Liver (tissue), 3 donors: Measurements from ENCODE around the gene KRTAP4-2.
"Not testable (repeated sequence)": the region's sequence is repeated elsewhere in the genome, so short reads cannot be mapped to it uniquely, and the experiment has no call there.

Experiments used
- EGR1 ChIP-seq, 2 donors: IDR thresholded peaks; 2 replicates each; pipeline ENCODE4 v1.6.1; 2016 to 2018; ENCODE audit warnings: antibody characterized with exemption in 2 of 2, low read depth in 2 of 2
- FOXA2 ChIP-seq: IDR thresholded peaks from 2 replicates; pipeline ENCODE4 v1.6.1; 2016; ENCODE audit warnings: antibody characterized with exemption
- GABPA ChIP-seq, 2 donors: IDR thresholded peaks in 1 of 2; conservative IDR thresholded peaks in 1 of 2; 2 replicates each; pipeline ENCODE4 v1.6.1; 2016; ENCODE audit warnings: antibody characterized with exemption in 2 of 2, mild to moderate bottlenecking in 1 of 2, moderate library complexity in 1 of 2
- JUND ChIP-seq, 2 donors: IDR thresholded peaks; 2 replicates each; pipeline ENCODE4 v1.6.1; 2016; ENCODE audit warnings: antibody characterized with exemption in 2 of 2
- RAD21 ChIP-seq, 2 donors: IDR thresholded peaks; 2 replicates each; pipeline ENCODE4 v1.6.1; 2016; ENCODE audit warnings: antibody characterized with exemption in 2 of 2, mild to moderate bottlenecking in 2 of 2
- REST ChIP-seq: IDR thresholded peaks from 2 replicates; pipeline ENCODE4 v1.6.1; 2016; ENCODE audit warnings: antibody characterized with exemption, mild to moderate bottlenecking
- RXRA ChIP-seq, 2 donors: IDR thresholded peaks; 2 replicates each; pipeline ENCODE4 v1.6.1; 2017 to 2018; ENCODE audit warnings: antibody characterized with exemption in 2 of 2, mild to moderate bottlenecking in 1 of 2
- SP1 ChIP-seq: IDR thresholded peaks from 2 replicates; pipeline ENCODE4 v1.6.1; 2018; ENCODE audit warnings: antibody characterized with exemption, mild to moderate bottlenecking
- YY1 ChIP-seq: IDR thresholded peaks from 2 replicates; pipeline ENCODE4 v1.6.1; 2016; ENCODE audit warnings: antibody characterized with exemption, mild to moderate bottlenecking
- TF ChIP-seq, protein P1 (sequence below): fragments of 150-350 bp; IDR thresholded peaks from 2 replicates; pipeline ENCODE4 v1.5.1; 2017; ENCODE audit warnings: improper control_type of control experiment, low read depth, low read length; ENCODE audit not compliant: missing input control
- TF ChIP-seq, protein P2 (sequence below): IDR thresholded peaks from 2 replicates; pipeline ENCODE4 v1.6.1; 2016; ENCODE audit warnings: antibody characterized with exemption
- donor health status: healthy.
- donor health status: healthy.

DNA sequence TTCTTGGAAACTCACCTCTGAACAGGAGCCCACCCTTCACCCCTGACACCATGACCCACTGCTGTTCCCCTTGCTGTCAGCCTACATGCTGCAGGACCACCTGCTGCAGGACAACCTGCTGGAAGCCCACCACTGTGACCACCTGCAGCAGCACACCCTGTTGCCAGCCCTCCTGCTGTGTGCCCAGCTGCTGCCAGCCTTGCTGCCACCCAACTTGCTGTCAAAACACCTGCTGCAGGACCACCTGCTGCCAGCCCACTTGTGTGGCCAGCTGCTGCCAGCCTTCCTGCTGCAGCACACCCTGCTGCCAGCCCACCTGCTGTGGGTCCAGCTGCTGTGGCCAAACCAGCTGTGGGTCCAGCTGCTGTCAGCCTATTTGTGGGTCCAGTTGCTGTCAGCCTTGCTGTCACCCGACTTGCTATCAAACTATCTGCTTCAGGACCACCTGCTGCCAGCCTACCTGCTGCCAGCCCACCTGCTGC lies 11.9 kb upstream of the KRTAP4-2 start, which contains the start of gene KRTAP9-1:
- TF ChIP-seq, protein P1, sequence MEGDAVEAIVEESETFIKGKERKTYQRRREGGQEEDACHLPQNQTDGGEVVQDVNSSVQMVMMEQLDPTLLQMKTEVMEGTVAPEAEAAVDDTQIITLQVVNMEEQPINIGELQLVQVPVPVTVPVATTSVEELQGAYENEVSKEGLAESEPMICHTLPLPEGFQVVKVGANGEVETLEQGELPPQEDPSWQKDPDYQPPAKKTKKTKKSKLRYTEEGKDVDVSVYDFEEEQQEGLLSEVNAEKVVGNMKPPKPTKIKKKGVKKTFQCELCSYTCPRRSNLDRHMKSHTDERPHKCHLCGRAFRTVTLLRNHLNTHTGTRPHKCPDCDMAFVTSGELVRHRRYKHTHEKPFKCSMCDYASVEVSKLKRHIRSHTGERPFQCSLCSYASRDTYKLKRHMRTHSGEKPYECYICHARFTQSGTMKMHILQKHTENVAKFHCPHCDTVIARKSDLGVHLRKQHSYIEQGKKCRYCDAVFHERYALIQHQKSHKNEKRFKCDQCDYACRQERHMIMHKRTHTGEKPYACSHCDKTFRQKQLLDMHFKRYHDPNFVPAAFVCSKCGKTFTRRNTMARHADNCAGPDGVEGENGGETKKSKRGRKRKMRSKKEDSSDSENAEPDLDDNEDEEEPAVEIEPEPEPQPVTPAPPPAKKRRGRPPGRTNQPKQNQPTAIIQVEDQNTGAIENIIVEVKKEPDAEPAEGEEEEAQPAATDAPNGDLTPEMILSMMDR: not testable (repeated sequence)
- not testable (repeated sequence) for TF ChIP-seq REST; RAD21 (IDR thresholded peaks at IDR 0.05); FOXA2; GABPA (IDR thresholded peaks at IDR 0.05 in 1 of 2, conservative IDR thresholded peaks at IDR 0.05 in 1 of 2); JUND (IDR thresholded peaks at IDR 0.05); YY1; SP1; RXRA (IDR thresholded peaks at IDR 0.05); EGR1 (IDR thresholded peaks at IDR 0.05; ENCODE audit: low read depth in 2 of 2)
- TF ChIP-seq, protein P2, sequence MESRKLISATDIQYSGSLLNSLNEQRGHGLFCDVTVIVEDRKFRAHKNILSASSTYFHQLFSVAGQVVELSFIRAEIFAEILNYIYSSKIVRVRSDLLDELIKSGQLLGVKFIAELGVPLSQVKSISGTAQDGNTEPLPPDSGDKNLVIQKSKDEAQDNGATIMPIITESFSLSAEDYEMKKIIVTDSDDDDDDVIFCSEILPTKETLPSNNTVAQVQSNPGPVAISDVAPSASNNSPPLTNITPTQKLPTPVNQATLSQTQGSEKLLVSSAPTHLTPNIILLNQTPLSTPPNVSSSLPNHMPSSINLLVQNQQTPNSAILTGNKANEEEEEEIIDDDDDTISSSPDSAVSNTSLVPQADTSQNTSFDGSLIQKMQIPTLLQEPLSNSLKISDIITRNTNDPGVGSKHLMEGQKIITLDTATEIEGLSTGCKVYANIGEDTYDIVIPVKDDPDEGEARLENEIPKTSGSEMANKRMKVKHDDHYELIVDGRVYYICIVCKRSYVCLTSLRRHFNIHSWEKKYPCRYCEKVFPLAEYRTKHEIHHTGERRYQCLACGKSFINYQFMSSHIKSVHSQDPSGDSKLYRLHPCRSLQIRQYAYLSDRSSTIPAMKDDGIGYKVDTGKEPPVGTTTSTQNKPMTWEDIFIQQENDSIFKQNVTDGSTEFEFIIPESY: not testable (repeated sequence)
